HepG2 (cell line): Measurements from ENCODE around the gene DTNB. TPM values are rescaled to one million over a fixed set of nuclear protein-coding genes. Genes with fewer than 3 reads are reported as not detected.

ENCODE experiments used
- ATAC-seq: fragments of 200-7000 bp; cut with Tn5 transposase; 3 replicates; pipeline ENCODE4 v1.9.1; 2020; ENCODE audit warnings: mild to moderate bottlenecking, moderate library complexity
- BruUV-seq: library from RNA; stranded (reverse); fragments of 400-500 nt; replicated peaks from 2 replicates; lab custom pipeline; 2021; lab: Mats Ljungman, UMichigan
- CTCF ChIA-PET: fragments of 300-600 bp; formaldehyde crosslinking; extraction: SDS; loops from one replicate; lab custom pipeline; 2021; ENCODE audit warnings: low total read pairs, inconsistent platforms, low intra/inter-chr PET ratio; lab: Yijun Ruan, JAX
- POLR2A ChIA-PET: fragments of 350-600 bp; sonication (Branson Sonifier 250); formaldehyde crosslinking; loops from one replicate; lab custom pipeline; 2020; ENCODE audit warnings: antibody characterized with exemption, inconsistent platforms; lab: Yijun Ruan, JAX
- DNase-seq: peaks from one replicate; pipeline ENCODE4 v3.0.0-alpha.2; 2015; ENCODE audit warnings: low spot score
- FAIRE-seq: peaks from 3 replicates; lab custom pipeline; 2011; peaks lifted over from hg19 to GRCh38; lab: Jason Lieb, UNC
- H2AFZ ChIP-seq: one replicate; pipeline ENCODE4 v1.6.1; 2011; ENCODE audit warnings: low read length, inconsistent platforms
- H3K27ac ChIP-seq: fragments of 300-600 bp; 3 replicates; pipeline ENCODE4 v1.8.0; 2011; ENCODE audit warnings: mixed run types, mild to moderate bottlenecking, mixed read lengths, low read length, inconsistent platforms; ENCODE audit not compliant: insufficient read depth; ENCODE audit errors: extremely low read length
- H3K27me3 ChIP-seq, 2 experiments: fragments of 200-600 bp in 1 of 2; 2 replicates in 1 of 2; 3 replicates in 1 of 2; pipeline versions ENCODE4 v1.6.0 to v1.8.0; 2011; ENCODE audit warnings: low read length in 2 of 2, mild to moderate bottlenecking in 2 of 2, moderate library complexity in 2 of 2, inconsistent platforms in 1 of 2; ENCODE audit not compliant: insufficient read depth in 2 of 2, control insufficient read depth in 1 of 2
- H3K36me3 ChIP-seq, 2 experiments: fragments of 200-600 bp in 1 of 2; replicated peaks in 1 of 2; 2 replicates in 1 of 2; 3 replicates in 1 of 2; pipeline versions ENCODE4 v1.5.1 to v1.8.0; 2011; ENCODE audit warnings: low read length in 2 of 2, inconsistent platforms in 1 of 2; ENCODE audit not compliant: insufficient read depth in 2 of 2, control insufficient read depth in 1 of 2
- H3K4me1 ChIP-seq: 2 replicates; pipeline ENCODE4 v1.5.1; 2012; ENCODE audit warnings: low read length, inconsistent platforms; ENCODE audit not compliant: insufficient read depth
- H3K4me2 ChIP-seq: 2 replicates; pipeline ENCODE4 v1.6.0; 2011; ENCODE audit warnings: low read depth, low read length, inconsistent platforms
- H3K4me3 ChIP-seq, 3 experiments: fragments of 200-600 bp in 1 of 3; sonication (generic), shearing (Covaris generic) in 1 of 3; replicated peaks in 1 of 3; 2 replicates each; pipeline ENCODE4 v1.5.1; 2011 to 2016; ENCODE audit warnings: low read length in 3 of 3, inconsistent platforms in 2 of 3, low read depth in 2 of 3, mild to moderate bottlenecking in 2 of 3, control low read depth in 1 of 3, mixed read lengths in 1 of 3; ENCODE audit not compliant: insufficient read depth in 1 of 3
- H3K79me2 ChIP-seq: one replicate; pipeline ENCODE4 v1.6.1; 2011; ENCODE audit warnings: low read length, inconsistent platforms; ENCODE audit not compliant: insufficient read depth
- H3K9ac ChIP-seq: 2 replicates; pipeline ENCODE4 v1.6.0; 2011; ENCODE audit warnings: mild to moderate bottlenecking, low read depth, low read length, inconsistent platforms; ENCODE audit not compliant: insufficient read depth
- H3K9me3 ChIP-seq: 2 replicates; pipeline ENCODE4 v1.5.1; 2012; ENCODE audit warnings: mild to moderate bottlenecking, low read length
- H4K20me1 ChIP-seq: 2 replicates; pipeline ENCODE4 v1.6.0; 2011; ENCODE audit warnings: inconsistent platforms, mild to moderate bottlenecking, low read length, moderate library complexity; ENCODE audit not compliant: insufficient read depth
- GLI4 ChIP-seq: sonication (generic); formaldehyde crosslinking; IDR thresholded peaks from 2 replicates; pipeline ENCODE4 v1.5.1; 2020; ENCODE audit warnings: missing genetic modification reagents, mild to moderate bottlenecking, moderate library complexity, borderline replicate concordance
- HOXA5 ChIP-seq: sonication (generic); formaldehyde crosslinking; IDR thresholded peaks from 2 replicates; pipeline ENCODE4 v1.4.0; 2020; ENCODE audit warnings: missing genetic modification reagents
- KLF16 ChIP-seq, 2 experiments: sonication (generic) in 1 of 2; formaldehyde crosslinking in 1 of 2; IDR thresholded peaks; 2 replicates each; pipeline versions ENCODE4 v1.6.1 to v1.8.0; 2016 to 2023; ENCODE audit warnings: missing genetic modification reagents in 2 of 2, missing compliant biosample characterization in 1 of 2
- TARDBP ChIP-seq: sonication (generic); formaldehyde crosslinking; IDR thresholded peaks from 2 replicates; pipeline ENCODE4 v1.8.0; 2022; ENCODE audit warnings: mild to moderate bottlenecking, missing genetic modification reagents
- ZBTB8A ChIP-seq: sonication (generic); formaldehyde crosslinking; IDR thresholded peaks from 2 replicates; pipeline ENCODE4 v1.4.0; 2020; ENCODE audit warnings: mild to moderate bottlenecking, low read depth, missing genetic modification reagents, borderline replicate concordance
- ZNF331 ChIP-seq: sonication (generic); formaldehyde crosslinking; IDR thresholded peaks from 2 replicates; pipeline ENCODE4 v1.4.0; 2020; ENCODE audit warnings: missing genetic modification reagents
- ZNF552 ChIP-seq: sonication (generic); formaldehyde crosslinking; IDR thresholded peaks from 2 replicates; pipeline ENCODE4 v1.9.0; 2022; ENCODE audit warnings: missing genetic modification reagents, mild to moderate bottlenecking, borderline replicate concordance
- ZNF607 ChIP-seq: sonication (generic); formaldehyde crosslinking; IDR thresholded peaks from 2 replicates; pipeline ENCODE4 v1.5.1; 2020; ENCODE audit warnings: missing genetic modification reagents, mild to moderate bottlenecking, borderline replicate concordance
- ZNF709 ChIP-seq: sonication (generic); formaldehyde crosslinking; IDR thresholded peaks from 2 replicates; pipeline ENCODE4 v1.5.0; 2020; ENCODE audit warnings: mild to moderate bottlenecking, missing genetic modification reagents
- WGBS: methylation state at CpG from one replicate; pipeline ENCODE4 v1.1.6; 2017; ENCODE audit warnings: low lambda C conversion rate; 5-methylcytosine and 5-hydroxymethylcytosine counted together
- in situ Hi-C: cut with HindIII; loops from 2 replicates; pipeline ENCODE4 v1.10.0; 2017; ENCODE audit warnings: low pct_unique_long_range_greater_than_20kb; ENCODE audit not compliant: extremely low pct_ligation_motif_present
- intact Hi-C: fragments of 100-400 bp; cut with micrococcal nuclease; formaldehyde crosslinking; loops from one replicate; pipeline ENCODE4 v1.10.0; 2022; ENCODE audit not compliant: unreplicated experiment
- polyA plus RNA-seq, 8 experiments: library from polyadenylated mRNA; depleted of rRNA in 3 of 8; stranded (reverse) in 7 of 8; unstranded in 1 of 8; fragments of >200 nt; fragmentation: Illumina TruSeq in 4 of 8; extraction: Trizol in 4 of 8; gene quantifications; 2 replicates each; pipeline versions ENCODE4 v1.2.1 to v1.2.3, GENCODE V29; 2011 to 2016; ENCODE audit warnings: low read depth in 4 of 8, missing spikeins in 1 of 8, mixed read lengths in 1 of 8; ENCODE audit not compliant: insufficient read depth in 1 of 8
- total RNA-seq, 5 experiments: library from RNA; depleted of rRNA; stranded (reverse); fragments of >200 nt; fragmentation: Illumina TruSeq; extraction: Trizol; gene quantifications; 2 replicates each; pipeline ENCODE4 v1.2.3, GENCODE V29; 2016; ENCODE audit warnings: low read depth in 1 of 5
- TF ChIP-seq, protein P1 (sequence below): sonication (generic); formaldehyde crosslinking; conservative IDR thresholded peaks from 2 replicates; pipeline ENCODE4 v1.8.0; 2022; ENCODE audit warnings: mild to moderate bottlenecking, moderate library complexity, missing genetic modification reagents
- TF ChIP-seq, protein P2 (sequence below): IDR thresholded peaks from 2 replicates; pipeline ENCODE4 v1.6.1; 2016; ENCODE audit warnings: low read depth, borderline replicate concordance
- TF ChIP-seq, protein P3 (sequence below): sonication (generic); formaldehyde crosslinking; conservative IDR thresholded peaks from 2 replicates; pipeline ENCODE4 v1.5.0; 2020; ENCODE audit warnings: missing genetic modification reagents
- TF ChIP-seq, protein P4 (sequence below): sonication (generic); formaldehyde crosslinking; IDR thresholded peaks from 2 replicates; pipeline ENCODE4 v1.4.0; 2020; ENCODE audit warnings: missing genetic modification reagents
- TF ChIP-seq, protein P5 (sequence below): sonication (generic); formaldehyde crosslinking; IDR thresholded peaks from 2 replicates; pipeline ENCODE4 v1.5.1; 2020; ENCODE audit warnings: missing genetic modification reagents, mild to moderate bottlenecking, borderline replicate concordance
- TF ChIP-seq, protein P6 (sequence below): sonication (generic); formaldehyde crosslinking; IDR thresholded peaks from 2 replicates; pipeline ENCODE4 v1.8.1; 2023; ENCODE audit warnings: mild to moderate bottlenecking, missing genetic modification reagents

DTNB gene
- total and polyA plus RNA-seq, 2 of the 13 experiments (the other 11 are each of a cell fraction or from before 2014, with no cell fraction given): 14.4 to 23.9 TPM

DNA sequence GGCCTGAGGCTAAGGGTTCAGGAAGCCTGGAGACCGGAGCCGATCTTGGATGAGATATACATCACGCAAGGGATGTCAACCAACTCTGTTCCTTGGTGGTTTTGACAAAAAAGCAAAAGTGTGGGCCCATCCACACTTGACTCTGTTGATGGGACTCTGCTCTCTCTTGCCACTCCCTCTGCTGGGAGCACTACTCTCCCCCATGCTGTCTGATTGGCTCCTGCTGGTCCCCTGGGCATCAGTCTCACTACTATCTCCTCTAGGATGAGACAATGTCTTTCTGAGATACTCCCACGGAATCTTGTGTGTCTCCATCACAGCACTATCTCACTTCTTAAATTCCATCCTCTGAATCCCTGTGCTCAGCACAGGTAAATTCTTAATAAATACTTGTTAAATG lies 274.8 kb downstream of the DTNB start:
- Histone ChIP-seq H3K4me3 (no peak overlapping the region), H2AFZ (no peak overlapping the region), H3K36me3 (no peaks in the 10 kb centered on the region), H3K9me3 (no peaks in the 10 kb centered on the region), H3K27me3 (no peaks in the 10 kb centered on the region), H3K4me2 (no peak overlapping the region), H3K27ac (no peak overlapping the region), H4K20me1 (no peaks in the 10 kb centered on the region), H3K4me1 (no peaks in the 10 kb centered on the region), H3K79me2 (no peaks in the 10 kb centered on the region), H3K9ac (no peak overlapping the region)
- ChIA-PET POLR2A (no interaction called here), CTCF (no interaction called here)
- no peak for FAIRE-seq
- ATAC-seq: no peak; the same call in 2 of the 3 replicates
- in situ Hi-C loops (no loop called here), intact Hi-C loops (no loop called here)
- BruUV-seq: no TSS peak
- no peak for DNase-seq
- WGBS: 83% methylated on average over 4 of the region's 4 CpGs
- TF ChIP-seq HOXA5 (no peak), ZBTB8A (CRISPR knock-in tag) (no peak), KLF16 (CRISPR knock-in tag; IDR thresholded peaks at IDR 0.05) (no peak), ZNF607 (CRISPR knock-in tag) (no peak), ZNF331 (CRISPR knock-in tag) (no peak), TARDBP (no peak), ZNF552 (CRISPR knock-in tag) (no peak), ZNF709 (CRISPR knock-in tag) (no peak), GLI4 (no peak)
- TF ChIP-seq, protein P1, sequence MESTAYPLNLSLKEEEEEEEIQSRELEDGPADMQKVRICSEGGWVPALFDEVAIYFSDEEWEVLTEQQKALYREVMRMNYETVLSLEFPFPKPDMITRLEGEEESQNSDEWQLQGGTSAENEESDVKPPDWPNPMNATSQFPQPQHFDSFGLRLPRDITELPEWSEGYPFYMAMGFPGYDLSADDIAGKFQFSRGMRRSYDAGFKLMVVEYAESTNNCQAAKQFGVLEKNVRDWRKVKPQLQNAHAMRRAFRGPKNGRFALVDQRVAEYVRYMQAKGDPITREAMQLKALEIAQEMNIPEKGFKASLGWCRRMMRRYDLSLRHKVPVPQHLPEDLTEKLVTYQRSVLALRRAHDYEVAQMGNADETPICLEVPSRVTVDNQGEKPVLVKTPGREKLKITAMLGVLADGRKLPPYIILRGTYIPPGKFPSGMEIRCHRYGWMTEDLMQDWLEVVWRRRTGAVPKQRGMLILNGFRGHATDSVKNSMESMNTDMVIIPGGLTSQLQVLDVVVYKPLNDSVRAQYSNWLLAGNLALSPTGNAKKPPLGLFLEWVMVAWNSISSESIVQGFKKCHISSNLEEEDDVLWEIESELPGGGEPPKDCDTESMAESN (CRISPR knock-in tag): no peak
- TF ChIP-seq, protein P2, sequence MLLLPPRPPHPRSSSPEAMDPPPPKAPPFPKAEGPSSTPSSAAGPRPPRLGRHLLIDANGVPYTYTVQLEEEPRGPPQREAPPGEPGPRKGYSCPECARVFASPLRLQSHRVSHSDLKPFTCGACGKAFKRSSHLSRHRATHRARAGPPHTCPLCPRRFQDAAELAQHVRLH: no peak
- TF ChIP-seq, protein P3, sequence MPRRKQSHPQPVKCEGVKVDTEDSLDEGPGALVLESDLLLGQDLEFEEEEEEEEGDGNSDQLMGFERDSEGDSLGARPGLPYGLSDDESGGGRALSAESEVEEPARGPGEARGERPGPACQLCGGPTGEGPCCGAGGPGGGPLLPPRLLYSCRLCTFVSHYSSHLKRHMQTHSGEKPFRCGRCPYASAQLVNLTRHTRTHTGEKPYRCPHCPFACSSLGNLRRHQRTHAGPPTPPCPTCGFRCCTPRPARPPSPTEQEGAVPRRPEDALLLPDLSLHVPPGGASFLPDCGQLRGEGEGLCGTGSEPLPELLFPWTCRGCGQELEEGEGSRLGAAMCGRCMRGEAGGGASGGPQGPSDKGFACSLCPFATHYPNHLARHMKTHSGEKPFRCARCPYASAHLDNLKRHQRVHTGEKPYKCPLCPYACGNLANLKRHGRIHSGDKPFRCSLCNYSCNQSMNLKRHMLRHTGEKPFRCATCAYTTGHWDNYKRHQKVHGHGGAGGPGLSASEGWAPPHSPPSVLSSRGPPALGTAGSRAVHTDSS (CRISPR knock-in tag): no peak
- TF ChIP-seq, protein P4, sequence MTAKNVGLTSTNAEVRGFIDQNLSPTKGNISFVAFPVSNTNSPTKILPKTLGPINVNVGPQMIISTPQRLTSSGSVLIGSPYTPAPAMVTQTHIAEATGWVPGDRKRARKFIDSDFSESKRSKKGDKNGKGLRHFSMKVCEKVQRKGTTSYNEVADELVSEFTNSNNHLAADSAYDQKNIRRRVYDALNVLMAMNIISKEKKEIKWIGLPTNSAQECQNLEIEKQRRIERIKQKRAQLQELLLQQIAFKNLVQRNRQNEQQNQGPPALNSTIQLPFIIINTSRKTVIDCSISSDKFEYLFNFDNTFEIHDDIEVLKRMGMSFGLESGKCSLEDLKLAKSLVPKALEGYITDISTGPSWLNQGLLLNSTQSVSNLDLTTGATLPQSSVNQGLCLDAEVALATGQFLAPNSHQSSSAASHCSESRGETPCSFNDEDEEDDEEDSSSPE (CRISPR knock-in tag): no peak
- TF ChIP-seq, protein P5, sequence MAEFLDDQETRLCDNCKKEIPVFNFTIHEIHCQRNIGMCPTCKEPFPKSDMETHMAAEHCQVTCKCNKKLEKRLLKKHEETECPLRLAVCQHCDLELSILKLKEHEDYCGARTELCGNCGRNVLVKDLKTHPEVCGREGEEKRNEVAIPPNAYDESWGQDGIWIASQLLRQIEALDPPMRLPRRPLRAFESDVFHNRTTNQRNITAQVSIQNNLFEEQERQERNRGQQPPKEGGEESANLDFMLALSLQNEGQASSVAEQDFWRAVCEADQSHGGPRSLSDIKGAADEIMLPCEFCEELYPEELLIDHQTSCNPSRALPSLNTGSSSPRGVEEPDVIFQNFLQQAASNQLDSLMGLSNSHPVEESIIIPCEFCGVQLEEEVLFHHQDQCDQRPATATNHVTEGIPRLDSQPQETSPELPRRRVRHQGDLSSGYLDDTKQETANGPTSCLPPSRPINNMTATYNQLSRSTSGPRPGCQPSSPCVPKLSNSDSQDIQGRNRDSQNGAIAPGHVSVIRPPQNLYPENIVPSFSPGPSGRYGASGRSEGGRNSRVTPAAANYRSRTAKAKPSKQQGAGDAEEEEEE (CRISPR knock-in tag): no peak
- TF ChIP-seq, protein P6, sequence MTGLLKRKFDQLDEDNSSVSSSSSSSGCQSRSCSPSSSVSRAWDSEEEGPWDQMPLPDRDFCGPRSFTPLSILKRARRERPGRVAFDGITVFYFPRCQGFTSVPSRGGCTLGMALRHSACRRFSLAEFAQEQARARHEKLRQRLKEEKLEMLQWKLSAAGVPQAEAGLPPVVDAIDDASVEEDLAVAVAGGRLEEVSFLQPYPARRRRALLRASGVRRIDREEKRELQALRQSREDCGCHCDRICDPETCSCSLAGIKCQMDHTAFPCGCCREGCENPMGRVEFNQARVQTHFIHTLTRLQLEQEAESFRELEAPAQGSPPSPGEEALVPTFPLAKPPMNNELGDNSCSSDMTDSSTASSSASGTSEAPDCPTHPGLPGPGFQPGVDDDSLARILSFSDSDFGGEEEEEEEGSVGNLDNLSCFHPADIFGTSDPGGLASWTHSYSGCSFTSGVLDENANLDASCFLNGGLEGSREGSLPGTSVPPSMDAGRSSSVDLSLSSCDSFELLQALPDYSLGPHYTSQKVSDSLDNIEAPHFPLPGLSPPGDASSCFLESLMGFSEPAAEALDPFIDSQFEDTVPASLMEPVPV (CRISPR knock-in tag): no peak
